Measurements from ENCODE around the gene CNBD2.
A peak's percentile ranks its signal among the peaks of the same experiment; 100 is the strongest.
"Not testable (repeated sequence)": the region's sequence is repeated elsewhere in the genome, so short reads cannot be mapped to it uniquely, and the experiment has no call there.

The CNBD2 gene

GRCh38 chr20:35994994-35995453 is 26.6 kb downstream of the CNBD2 start:
- peak; percentile 97 for ATAC-seq
- TF ChIP-seq TOX (CRISPR knock-in tag; IDR thresholded peaks at IDR 0.05; ENCODE audit: borderline replicate concordance): no peak
- no peak for TF ChIP-seq ZNF565 (CRISPR knock-in tag; conservative IDR thresholded peaks at IDR 0.05; ENCODE audit: low read depth)
- no peak for TF ChIP-seq ESRRG (CRISPR knock-in tag; IDR thresholded peaks at IDR 0.05)
- TF ChIP-seq CSDC2 (CRISPR knock-in tag; IDR thresholded peaks at IDR 0.05): no peak
- TF ChIP-seq CREB5 (CRISPR knock-in tag; IDR thresholded peaks at IDR 0.05; ENCODE audit: low read depth): no peak
- no peak for TF ChIP-seq SNAI2 (CRISPR knock-in tag; IDR thresholded peaks at IDR 0.05)

- ATAC-seq: not testable (repeated sequence)
These were observed 28.1 kb downstream of the CNBD2 start for GRCh38 chr20:35996492-35996891.

- ATAC-seq: not testable (repeated sequence)
These were observed 32.9 kb downstream of the CNBD2 start for GRCh38 chr20:36001331-36001730.

GRCh38 chr20:36002855-36003254 is 34.5 kb downstream of the CNBD2 start:
- no peak for ATAC-seq
- TF ChIP-seq CSRNP3 (CRISPR knock-in tag; IDR thresholded peaks at IDR 0.05) (no peak), CREB5 (CRISPR knock-in tag; IDR thresholded peaks at IDR 0.05; ENCODE audit: low read depth) (no peak), ZFP30 (CRISPR knock-in tag; IDR thresholded peaks at IDR 0.05) (peak; percentile 66), OSR1 (CRISPR knock-in tag; IDR thresholded peaks at IDR 0.05) (no peak)

- no peak for ATAC-seq
- TF ChIP-seq CSDC2 (CRISPR knock-in tag; IDR thresholded peaks at IDR 0.05) (no peak), TCF4 (CRISPR knock-in tag; IDR thresholded peaks at IDR 0.05; ENCODE audit: borderline replicate concordance) (no peak), ZNF8 (CRISPR knock-in tag; IDR thresholded peaks at IDR 0.05) (no peak), ZNF565 (CRISPR knock-in tag; conservative IDR thresholded peaks at IDR 0.05; ENCODE audit: low read depth) (no peak), ZNF70 (CRISPR knock-in tag; IDR thresholded peaks at IDR 0.05) (no peak), ZFP30 (CRISPR knock-in tag; IDR thresholded peaks at IDR 0.05) (no peak), TOX (CRISPR knock-in tag; IDR thresholded peaks at IDR 0.05; ENCODE audit: borderline replicate concordance) (no peak)
These were observed 35.7 kb downstream of the CNBD2 start for GRCh38 chr20:36004045-36004444.

GRCh38 chr20:36008461-36009035 is 40.2 kb downstream of the CNBD2 start:
- TF ChIP-seq ESRRG (CRISPR knock-in tag; IDR thresholded peaks at IDR 0.05): no peak
- no peak for TF ChIP-seq PPARA (CRISPR knock-in tag; IDR thresholded peaks at IDR 0.05; ENCODE audit: borderline replicate concordance)
- no peak for TF ChIP-seq GLIS3 (CRISPR knock-in tag; IDR thresholded peaks at IDR 0.05)
- TF ChIP-seq RARB (CRISPR knock-in tag; IDR thresholded peaks at IDR 0.05): no peak
- no peak for TF ChIP-seq TCF4 (CRISPR knock-in tag; IDR thresholded peaks at IDR 0.05; ENCODE audit: borderline replicate concordance)
- TF ChIP-seq BACH2 (CRISPR knock-in tag; IDR thresholded peaks at IDR 0.05; ENCODE audit: borderline replicate concordance): no peak
- no peak for TF ChIP-seq ZNF70 (CRISPR knock-in tag; IDR thresholded peaks at IDR 0.05)
- no peak for TF ChIP-seq ARNTL (CRISPR knock-in tag; IDR thresholded peaks at IDR 0.05; ENCODE audit: borderline replicate concordance, low read depth)
- no peak for TF ChIP-seq PATZ1 (CRISPR knock-in tag; IDR thresholded peaks at IDR 0.05; ENCODE audit: borderline replicate concordance)
- TF ChIP-seq ZNF565 (CRISPR knock-in tag; conservative IDR thresholded peaks at IDR 0.05; ENCODE audit: low read depth): no peak
- ATAC-seq: no peak

All from SK-N-SH treated with all-trans-retinoic acid at 6 μM for 48 hours (cell line).